Measurements from ENCODE around the gene NOS1. TPM values are rescaled to one million over a fixed set of nuclear protein-coding genes. Genes with fewer than 3 reads are reported as not detected.

Gene NOS1
- not detected in 2 replicates for total RNA-seq

DNA sequence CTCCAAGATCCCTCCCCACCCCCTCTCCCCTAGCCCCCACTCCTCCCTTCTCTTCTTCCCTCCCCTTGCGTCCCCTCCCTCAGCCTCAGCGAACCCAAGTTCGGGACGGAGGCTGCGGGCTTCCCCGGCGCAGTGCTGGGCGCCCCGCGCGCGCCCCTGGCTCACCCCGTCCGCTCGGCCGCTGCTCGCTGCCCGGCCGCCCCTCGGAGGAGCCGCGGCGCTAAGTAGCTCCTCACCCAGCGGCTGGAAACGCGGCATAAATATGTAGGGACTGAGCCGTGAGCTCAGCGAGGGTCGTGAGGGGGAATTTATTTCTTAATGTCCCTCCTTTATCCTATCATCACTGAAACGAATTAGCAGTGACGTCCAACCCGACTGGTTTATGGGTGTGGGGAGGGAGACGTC is at the start of gene NOS1:
NOS1 (minus strand) TSS at position 280 of the 405 bp plus-strand sequence. CDS start 30,557 bp downstream, outside the sequence.

DNA sequence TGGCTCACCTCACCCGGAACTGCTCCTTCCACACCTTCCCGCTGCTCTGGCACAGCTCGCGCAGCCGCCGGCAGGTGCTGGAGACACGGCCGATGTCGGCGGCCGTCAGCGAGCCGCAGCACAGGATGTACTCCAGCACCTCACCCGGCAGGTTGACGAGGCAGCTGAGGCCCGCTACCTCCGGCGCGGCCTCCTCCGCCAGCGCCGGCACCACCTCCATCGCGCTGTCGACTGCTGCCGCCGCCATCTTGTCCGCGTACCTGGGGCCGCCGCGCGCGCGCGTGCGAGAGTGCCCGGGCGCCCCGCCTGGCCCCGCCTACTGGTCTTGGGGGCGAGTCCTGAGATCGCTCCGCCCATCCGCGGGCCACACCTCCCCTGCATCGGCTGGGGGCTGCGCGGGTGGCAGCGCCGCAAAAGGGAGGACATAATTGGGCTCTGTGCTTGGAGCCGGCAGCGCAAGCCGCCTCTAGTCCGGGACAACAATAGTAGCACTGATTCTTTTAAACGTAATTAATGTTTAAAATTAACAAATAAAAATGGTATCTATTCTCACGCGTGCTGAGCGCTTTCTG is 171.1 kb downstream of the NOS1 start, which contains the start of gene FBXO21:
FBXO21 (minus strand) TSS at position 261 of the 572 bp plus-strand sequence; CDS start at position 247, 14 bp downstream.

Other genes with a start within 250 kb of the NOS1 start
- 43.9 and 45.1 TPM in 2 replicates for gene FBXO21, start 171.2 kb downstream of the NOS1 start, total RNA-seq

Measured in bronchus fibroblast of lung (primary cell).